PC-3 (cell line): ENCODE results near the gene TRPV5.

Experiments used
- EZH2 ChIP-seq: fragments of 300-600 bp; sonication (generic); IDR thresholded peaks from one replicate; pipeline ENCODE4 v1.6.1; 2017; ENCODE audit warnings: antibody characterized with exemption, mild to moderate bottlenecking, low read length; ENCODE audit not compliant: unreplicated experiment
- EZH2phosphoT487 ChIP-seq: fragments of 300-600 bp; sonication (generic); IDR thresholded peaks from 2 replicates; pipeline ENCODE4 v1.6.1; 2018; ENCODE audit warnings: mild to moderate bottlenecking, antibody characterized with exemption, low read length, borderline replicate concordance
- TF ChIP-seq, protein P1 (sequence below): fragments of 300-600 bp; sonication (generic); conservative IDR thresholded peaks from 2 replicates; pipeline ENCODE4 v1.5.1; 2017; ENCODE audit warnings: antibody characterized with exemption, low read depth, mild to moderate bottlenecking, low read length

DNA sequence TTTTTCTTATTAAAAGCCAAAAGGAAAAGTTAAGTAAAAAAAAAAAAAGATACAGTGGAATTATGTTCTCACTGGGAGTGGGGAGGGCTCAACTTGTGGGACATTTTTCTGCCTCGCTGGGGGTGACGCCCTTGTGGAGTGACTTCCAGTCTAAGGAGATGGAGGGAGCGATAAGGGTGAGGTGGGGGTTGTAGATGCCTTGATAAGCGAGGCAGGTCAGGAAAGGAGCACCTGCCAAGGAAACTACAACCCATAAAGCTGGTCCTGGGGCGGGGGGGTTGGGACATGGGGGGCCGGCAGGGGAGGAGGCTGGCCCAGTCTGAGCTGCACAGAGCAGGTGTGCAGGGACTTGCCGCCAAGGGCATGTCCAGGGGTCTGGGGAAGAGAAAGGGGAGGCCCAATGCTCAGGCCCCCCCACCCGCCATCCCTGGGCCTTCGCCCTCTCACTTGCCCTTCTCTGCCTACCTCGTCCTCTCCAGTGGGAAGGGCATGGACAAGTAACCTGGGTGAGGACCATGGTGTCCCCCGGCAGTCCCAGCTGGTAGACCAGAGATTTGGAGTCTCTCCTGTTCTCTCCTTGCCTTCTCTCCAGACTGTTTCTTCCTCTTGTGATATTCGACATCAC lies 2.5 kb upstream of the TRPV5 start:
- TF ChIP-seq, protein P1, sequence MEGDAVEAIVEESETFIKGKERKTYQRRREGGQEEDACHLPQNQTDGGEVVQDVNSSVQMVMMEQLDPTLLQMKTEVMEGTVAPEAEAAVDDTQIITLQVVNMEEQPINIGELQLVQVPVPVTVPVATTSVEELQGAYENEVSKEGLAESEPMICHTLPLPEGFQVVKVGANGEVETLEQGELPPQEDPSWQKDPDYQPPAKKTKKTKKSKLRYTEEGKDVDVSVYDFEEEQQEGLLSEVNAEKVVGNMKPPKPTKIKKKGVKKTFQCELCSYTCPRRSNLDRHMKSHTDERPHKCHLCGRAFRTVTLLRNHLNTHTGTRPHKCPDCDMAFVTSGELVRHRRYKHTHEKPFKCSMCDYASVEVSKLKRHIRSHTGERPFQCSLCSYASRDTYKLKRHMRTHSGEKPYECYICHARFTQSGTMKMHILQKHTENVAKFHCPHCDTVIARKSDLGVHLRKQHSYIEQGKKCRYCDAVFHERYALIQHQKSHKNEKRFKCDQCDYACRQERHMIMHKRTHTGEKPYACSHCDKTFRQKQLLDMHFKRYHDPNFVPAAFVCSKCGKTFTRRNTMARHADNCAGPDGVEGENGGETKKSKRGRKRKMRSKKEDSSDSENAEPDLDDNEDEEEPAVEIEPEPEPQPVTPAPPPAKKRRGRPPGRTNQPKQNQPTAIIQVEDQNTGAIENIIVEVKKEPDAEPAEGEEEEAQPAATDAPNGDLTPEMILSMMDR, result no peak
- TF ChIP-seq EZH2 (no peak), EZH2phosphoT487 (no peak)
